Aortic smooth muscle cell (primary cell): ENCODE results near the gene FXYD1. TPM values are rescaled to one million over a fixed set of nuclear protein-coding genes. Genes with fewer than 3 reads are reported as not detected.

Experiments
- total RNA-seq: library from RNA; depleted of rRNA; stranded (reverse); fragments of >200 nt; gene quantifications from 2 replicates; pipeline ENCODE4 v1.2.3, GENCODE V29; 2014

Gene FXYD1
- total RNA-seq, result 3.4 and 7.0 TPM in 2 replicates

GRCh38 chr19:35138305-35138892 lies at the start of gene FXYD1:
TSS of gene FXYD1 (plus strand) at chr19:35138824. CDS start at chr19:35140080, 1,256 bp downstream.

GRCh38 chr19:35115177-35115951 lies 23.3 kb upstream of the FXYD1 start, which contains the start of gene FXYD3:
TSS of gene FXYD3 (plus strand) at chr19:35115823. CDS start at chr19:35119377, 3,554 bp downstream.

GRCh38 chr19:35134601-35135242 lies 3.9 kb upstream of the FXYD1 start, which contains the start of gene LGI4:
TSS of gene LGI4 (minus strand) at chr19:35135059. CDS start at chr19:35134680, 379 bp downstream.

GRCh38 chr19:35143231-35143715 lies 4.6 kb downstream of the FXYD1 start, which contains the start of gene FXYD7:
TSS of gene FXYD7 (plus strand) at chr19:35143255. CDS start at chr19:35143334, 79 bp downstream.

GRCh38 chr19:35154525-35155406 lies 16.1 kb downstream of the FXYD1 start, which contains the start of gene FXYD5:
TSS of gene FXYD5 (plus strand) at chr19:35154735. CDS start at chr19:35155551, 816 bp downstream.

Other genes starting within 250 kb of the FXYD1 start
- gene ZNF30, start 211.9 kb upstream of the FXYD1 start, total RNA-seq, result 2.6 and 2.9 TPM in 2 replicates
- gene ZNF792, start 174.6 kb upstream of the FXYD1 start, total RNA-seq, result 4.0 and 4.4 TPM in 2 replicates
- gene GRAMD1A, start 138.5 kb upstream of the FXYD1 start, total RNA-seq, result 17.2 and 24.6 TPM in 2 replicates
- gene SCN1B, start 108.4 kb upstream of the FXYD1 start, total RNA-seq, result 16.1 and 32.8 TPM in 2 replicates
- 0.12 TPM in 1 of 2 replicates, not detected in the other for gene HPN, start 97.1 kb upstream of the FXYD1 start, total RNA-seq
- not detected in 2 replicates for gene FXYD3, start 23.0 kb upstream of the FXYD1 start, total RNA-seq
- gene LGI4, start 3.8 kb upstream of the FXYD1 start, total RNA-seq, result 0.06 and 0.13 TPM in 2 replicates
- not detected in 2 replicates for gene FXYD7, start 4.4 kb downstream of the FXYD1 start, total RNA-seq
- 35.1 and 39.1 TPM in 2 replicates for gene FXYD5, start 15.9 kb downstream of the FXYD1 start, total RNA-seq
- gene FAM187B, start 89.9 kb downstream of the FXYD1 start, total RNA-seq, result not detected in 2 replicates
- 0.26 and 0.37 TPM in 2 replicates for gene LSR, start 110.2 kb downstream of the FXYD1 start, total RNA-seq
- 45.8 and 51.1 TPM in 2 replicates for gene USF2, start 130.1 kb downstream of the FXYD1 start, total RNA-seq
- not detected in 2 replicates for gene HAMP, start 143.7 kb downstream of the FXYD1 start, total RNA-seq
- gene MAG, start 153.3 kb downstream of the FXYD1 start, total RNA-seq, result not detected in 2 replicates
- gene CD22, start 190.4 kb downstream of the FXYD1 start, total RNA-seq, result 0.40 and 0.56 TPM in 2 replicates
- gene FFAR1, start 209.1 kb downstream of the FXYD1 start, total RNA-seq, result not detected in 2 replicates
- not detected in 2 replicates for gene FFAR3, start 219.6 kb downstream of the FXYD1 start, total RNA-seq
- not detected in 2 replicates for gene GPR42, start 232.2 kb downstream of the FXYD1 start, total RNA-seq